VCaP (cell line): ENCODE results near the gene NPIPA7.
"Not testable (repeated sequence)": the region's sequence is repeated elsewhere in the genome, so short reads cannot be mapped to it uniquely, and the experiment has no call there.

Source experiments
- H3K27ac ChIP-seq: fragments of 450-650 bp; 2 replicates; pipeline ENCODE4 v1.5.1; 2017

Gene NPIPA7

DNA sequence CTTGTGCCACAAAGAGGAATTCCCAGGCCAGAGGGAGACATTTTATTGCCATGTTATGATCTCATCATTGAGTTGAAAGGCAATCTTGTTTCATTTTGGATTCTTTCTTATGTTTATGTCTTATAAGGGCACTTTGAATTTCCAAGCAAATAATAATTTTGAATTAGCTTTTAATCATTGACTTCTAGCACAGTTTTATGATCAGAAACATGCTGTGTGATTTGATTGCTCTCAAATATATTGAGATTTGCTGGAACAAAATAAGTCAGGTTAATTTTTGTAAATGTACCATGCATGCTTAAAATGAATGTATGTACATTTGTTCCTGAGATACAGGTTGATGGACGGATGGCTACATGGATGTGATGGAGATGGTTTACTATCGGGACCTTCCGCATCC is at the start of gene NPIPA7:
Gene NPIPA7, plus strand, starts transcription at position 301 of the 400 bp plus-strand sequence. CDS start 105 bp downstream, outside the sequence.
- not testable (repeated sequence) for H3K27ac ChIP-seq

GRCh38 chr16:16331466-16331865 is 47.5 kb upstream of the NPIPA7 start:
- not testable (repeated sequence) for H3K27ac ChIP-seq

- not testable (repeated sequence) for H3K27ac ChIP-seq
Measured at GRCh38 chr16:16357556-16357955, 21.4 kb upstream of the NPIPA7 start.

DNA sequence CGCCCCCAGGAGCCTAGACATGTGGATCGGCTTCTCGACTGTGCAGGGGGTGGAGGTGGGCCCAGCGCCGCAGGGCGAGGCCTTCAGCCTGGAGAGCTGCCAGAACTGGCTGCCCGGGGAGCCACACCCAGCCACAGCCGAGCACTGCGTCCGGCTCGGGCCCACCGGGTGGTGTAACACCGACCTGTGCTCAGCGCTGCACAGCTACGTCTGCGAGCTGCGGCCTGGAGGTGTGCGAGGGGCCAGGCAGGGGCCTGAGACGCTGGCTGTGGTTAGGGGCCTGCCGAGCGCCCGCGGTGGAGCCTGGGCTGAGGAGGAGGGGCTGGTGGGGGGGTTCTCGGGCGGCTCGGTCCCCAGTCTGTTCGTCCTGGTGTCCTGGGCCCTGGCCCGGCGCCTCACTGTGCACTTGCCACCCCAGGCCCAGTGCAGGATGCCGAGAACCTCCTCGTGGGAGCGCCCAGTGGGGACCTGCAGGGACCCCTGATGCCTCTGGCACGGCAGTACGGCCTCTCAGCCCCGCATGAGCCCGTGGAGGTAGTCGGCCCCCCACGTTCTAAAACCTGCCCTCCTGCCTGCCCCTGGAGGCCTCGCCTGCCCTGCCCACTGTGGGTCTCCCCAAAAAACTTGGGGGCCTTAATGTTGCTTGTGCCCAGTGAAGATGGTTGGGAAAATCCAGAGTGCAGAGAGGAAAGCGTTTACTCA is 20.2 kb upstream of the NPIPA7 start:
- not testable (repeated sequence) for H3K27ac ChIP-seq

- not testable (repeated sequence) for H3K27ac ChIP-seq
Measured at GRCh38 chr16:16363595-16363994, 15.3 kb upstream of the NPIPA7 start.

DNA sequence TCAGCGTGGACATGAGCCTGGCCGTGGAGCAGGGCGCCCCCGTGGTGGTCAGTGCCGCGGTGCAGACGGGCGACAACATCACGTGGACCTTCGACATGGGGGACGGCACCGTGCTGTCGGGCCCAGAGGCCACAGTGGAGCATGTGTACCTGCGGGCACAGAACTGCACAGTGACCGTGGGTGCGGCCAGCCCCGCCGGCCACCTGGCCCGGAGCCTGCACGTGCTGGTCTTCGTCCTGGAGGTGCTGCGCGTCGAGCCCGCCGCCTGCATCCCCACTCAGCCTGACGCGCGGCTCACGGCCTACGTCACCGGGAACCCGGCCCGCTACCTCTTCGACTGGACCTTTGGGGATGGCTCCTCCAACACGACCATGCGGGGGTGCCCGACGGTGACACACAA is 14.8 kb upstream of the NPIPA7 start:
- H3K27ac ChIP-seq: not testable (repeated sequence)

GRCh38 chr16:16364701-16365100 is 14.2 kb upstream of the NPIPA7 start:
- H3K27ac ChIP-seq: not testable (repeated sequence)

GRCh38 chr16:16365319-16365718 is 13.6 kb upstream of the NPIPA7 start:
- not testable (repeated sequence) for H3K27ac ChIP-seq

- H3K27ac ChIP-seq: not testable (repeated sequence)
Measured at GRCh38 chr16:16365851-16366250, 13.1 kb upstream of the NPIPA7 start.

GRCh38 chr16:16366552-16367284 is 12.2 kb upstream of the NPIPA7 start:
- not testable (repeated sequence) for H3K27ac ChIP-seq

- not testable (repeated sequence) for H3K27ac ChIP-seq
Measured at GRCh38 chr16:16367285-16367628, 11.7 kb upstream of the NPIPA7 start.

DNA sequence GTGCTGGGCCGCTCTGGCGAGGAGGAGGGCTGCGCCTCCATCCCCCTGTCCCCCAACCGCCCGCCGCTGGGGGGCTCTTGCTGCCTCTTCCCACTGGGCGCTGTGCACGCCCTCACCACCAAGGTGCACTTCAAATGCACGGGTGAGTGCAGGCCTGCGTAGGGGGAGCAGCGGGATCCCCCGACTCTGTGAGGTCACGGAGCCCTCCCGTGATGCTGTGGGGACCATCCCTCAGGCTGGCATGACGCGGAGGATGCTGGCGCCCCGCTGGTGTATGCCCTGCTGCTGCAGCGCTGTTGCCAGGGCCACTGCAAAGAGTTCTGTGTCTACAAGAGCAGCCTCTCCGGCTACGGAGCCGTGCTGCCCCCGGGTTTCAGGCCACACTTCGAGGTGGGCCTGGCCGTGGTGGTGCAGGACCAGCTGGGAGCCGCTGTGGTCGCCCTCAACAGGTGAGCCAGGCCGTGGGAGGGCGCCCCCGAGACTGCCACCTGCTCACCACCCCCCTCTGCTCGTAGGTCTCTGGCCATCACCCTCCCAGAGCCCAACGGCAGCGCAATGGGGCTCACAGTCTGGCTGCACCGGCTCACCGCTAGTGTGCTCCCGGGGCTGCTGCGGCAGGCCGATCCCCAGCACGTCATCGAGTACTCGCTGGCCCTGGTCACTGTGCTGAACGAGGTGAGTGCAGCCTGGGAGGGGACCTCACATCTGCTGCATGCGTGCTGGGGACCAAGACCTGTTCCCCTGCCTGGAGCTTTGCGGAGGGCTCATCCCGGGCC is 9.7 kb upstream of the NPIPA7 start:
- H3K27ac ChIP-seq: not testable (repeated sequence)

- not testable (repeated sequence) for H3K27ac ChIP-seq
Measured at GRCh38 chr16:16371136-16371735, 7.7 kb upstream of the NPIPA7 start.

DNA sequence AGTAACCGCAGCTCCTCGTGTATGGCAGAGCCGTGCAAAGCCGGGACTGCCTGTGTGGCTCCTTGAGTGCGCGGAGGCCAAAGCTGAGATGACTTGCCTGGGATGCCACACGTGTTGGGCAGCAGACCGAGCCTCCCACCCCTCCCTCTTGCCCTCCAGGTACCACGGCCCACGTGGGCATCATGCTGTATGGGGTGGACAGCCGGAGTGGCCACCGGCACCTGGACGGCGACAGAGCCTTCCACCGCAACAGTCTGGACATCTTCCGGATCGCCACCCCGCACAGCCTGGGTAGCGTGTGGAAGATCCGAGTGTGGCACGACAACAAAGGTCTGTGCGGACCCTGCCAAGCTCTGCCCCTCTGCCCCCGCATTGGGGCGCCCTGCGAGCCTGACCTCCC is 4.7 kb upstream of the NPIPA7 start:
- H3K27ac ChIP-seq: not testable (repeated sequence)

DNA sequence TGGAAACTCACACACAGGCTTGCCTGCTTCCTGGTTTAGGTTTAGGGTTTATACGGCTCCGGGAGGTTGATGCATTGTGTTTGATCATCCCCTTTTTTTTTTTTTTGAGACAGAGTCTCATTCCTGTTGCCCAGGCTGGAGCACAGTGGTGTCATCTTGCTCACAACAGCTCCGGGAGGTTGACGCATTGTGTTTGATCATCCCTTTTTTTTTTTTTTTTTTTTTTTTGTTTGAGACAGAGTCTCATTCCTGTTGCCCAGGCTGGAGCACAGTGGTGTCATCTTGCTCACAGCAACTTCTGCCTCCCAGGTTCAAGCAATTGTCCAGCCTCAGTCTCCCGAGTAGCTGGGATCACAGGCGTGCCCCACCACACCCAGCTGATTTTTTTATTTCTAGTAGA is 20.7 kb downstream of the NPIPA7 start:
- not testable (repeated sequence) for H3K27ac ChIP-seq

DNA sequence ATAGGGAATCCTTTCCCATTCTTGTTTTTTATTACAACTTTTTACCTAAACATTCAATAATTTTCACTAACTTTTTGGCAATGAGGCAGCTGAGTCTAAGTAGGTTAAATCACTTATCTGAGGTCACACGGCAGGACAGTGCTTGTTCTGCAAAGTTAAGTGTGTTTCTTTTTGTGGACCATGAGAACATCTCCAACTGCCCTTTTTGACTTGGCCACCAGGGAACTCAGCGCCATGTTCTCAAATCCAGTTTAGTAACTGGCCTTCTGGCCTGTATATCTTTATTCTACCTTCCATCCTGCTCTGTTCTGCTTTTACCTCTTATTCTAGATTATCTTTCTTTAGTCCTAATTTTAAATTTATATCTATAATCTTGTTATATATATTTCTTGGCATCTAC is 23.4 kb downstream of the NPIPA7 start:
- H3K27ac ChIP-seq: not testable (repeated sequence)

GRCh38 chr16:16404283-16404682 is 25.3 kb downstream of the NPIPA7 start:
- not testable (repeated sequence) for H3K27ac ChIP-seq

GRCh38 chr16:16405421-16405820 is 26.5 kb downstream of the NPIPA7 start:
- not testable (repeated sequence) for H3K27ac ChIP-seq

- H3K27ac ChIP-seq: not testable (repeated sequence)
Measured at GRCh38 chr16:16408430-16408829, 29.5 kb downstream of the NPIPA7 start.

GRCh38 chr16:16413773-16414172 is 34.8 kb downstream of the NPIPA7 start:
- not testable (repeated sequence) for H3K27ac ChIP-seq

DNA sequence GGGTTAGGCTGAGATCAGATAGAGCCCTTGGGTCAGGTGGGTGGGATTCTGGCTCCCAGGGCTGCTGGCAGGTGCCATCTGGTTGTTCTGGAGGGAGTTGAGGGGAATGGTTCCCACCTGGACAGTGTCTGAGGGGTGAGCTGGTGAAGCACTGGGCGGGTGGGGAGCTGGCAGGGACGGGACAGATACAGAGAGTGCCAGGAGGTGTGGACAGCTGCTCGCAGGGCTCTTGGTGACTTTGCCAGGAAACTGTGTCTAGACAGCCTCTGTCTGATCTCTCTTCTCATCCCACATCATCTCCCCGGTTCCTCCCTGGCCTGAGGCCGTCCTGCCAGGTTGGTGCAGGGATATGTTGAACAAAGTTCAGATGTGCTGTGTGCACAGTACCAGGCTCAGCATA is 38.1 kb downstream of the NPIPA7 start:
- not testable (repeated sequence) for H3K27ac ChIP-seq

- H3K27ac ChIP-seq: not testable (repeated sequence)
Measured at GRCh38 chr16:16417914-16418544, 39.1 kb downstream of the NPIPA7 start.
